A204.1 (cell line): Measurements from ENCODE around the gene TRAFD1.

ENCODE experiments used
- FAIRE-seq: peaks from 2 replicates; lab custom pipeline; 2012; peaks lifted over from hg19 to GRCh38; lab: Jason Lieb, UNC

The TRAFD1 gene

GRCh38 chr12:112175361-112176155 is 50.2 kb downstream of the TRAFD1 start:
- no peak for FAIRE-seq

- FAIRE-seq = no peak
Observed at GRCh38 chr12:112176321-112177010, 51.1 kb downstream of the TRAFD1 start.

GRCh38 chr12:112178796-112179195 is 53.4 kb downstream of the TRAFD1 start:
- FAIRE-seq = no peak

GRCh38 chr12:112179341-112179740 is 54.0 kb downstream of the TRAFD1 start:
- FAIRE-seq = no peak

GRCh38 chr12:112179916-112180315 is 54.6 kb downstream of the TRAFD1 start:
- FAIRE-seq = no peak

GRCh38 chr12:112180422-112180821 is 55.1 kb downstream of the TRAFD1 start:
- no peak for FAIRE-seq

GRCh38 chr12:112182499-112182898 is 57.1 kb downstream of the TRAFD1 start:
- FAIRE-seq = no peak

- no peak for FAIRE-seq
Observed at GRCh38 chr12:112183141-112184021, 58.0 kb downstream of the TRAFD1 start.

GRCh38 chr12:112184056-112184887 is 58.9 kb downstream of the TRAFD1 start:
- no peak for FAIRE-seq

GRCh38 chr12:112185093-112185923 is 59.9 kb downstream of the TRAFD1 start:
- no peak for FAIRE-seq

GRCh38 chr12:112188130-112188830 is 62.9 kb downstream of the TRAFD1 start:
- FAIRE-seq = no peak

- FAIRE-seq = no peak
Observed at GRCh38 chr12:112190231-112191025, 65.1 kb downstream of the TRAFD1 start.

- FAIRE-seq = no peak
Observed at GRCh38 chr12:112191201-112191600, 65.8 kb downstream of the TRAFD1 start.

GRCh38 chr12:112191840-112192321 is 66.5 kb downstream of the TRAFD1 start:
- FAIRE-seq = no peak

- FAIRE-seq = no peak
Observed at GRCh38 chr12:112192475-112192874, 67.1 kb downstream of the TRAFD1 start.

- FAIRE-seq = no peak
Observed at GRCh38 chr12:112194601-112195247, 69.4 kb downstream of the TRAFD1 start.

- FAIRE-seq = no peak
Observed at GRCh38 chr12:112196196-112196875, 71.0 kb downstream of the TRAFD1 start.

GRCh38 chr12:112198120-112198733 is 72.9 kb downstream of the TRAFD1 start:
- no peak for FAIRE-seq
